Stimulated activated CD4-positive, alpha-beta T cell treated with anti-CD3 and anti-CD28 coated beads, Interleukin-15, amount 100 ng/mL, for 24 hours (primary cell): Measurements from ENCODE around the gene ANAPC2.
A peak's percentile ranks its signal among the peaks of the same experiment; 100 is the strongest.

ENCODE experiments used
- DNase-seq: peaks from one replicate; pipeline ENCODE4 v3.0.0-alpha.2; 2020

Gene ANAPC2

GRCh38 chr9:137172901-137173795 lies 15.2 kb downstream of the ANAPC2 start:
- DNase-seq: no peak

- no peak for DNase-seq
These were observed 17.0 kb downstream of the ANAPC2 start for GRCh38 chr9:137171149-137171900.

DNA sequence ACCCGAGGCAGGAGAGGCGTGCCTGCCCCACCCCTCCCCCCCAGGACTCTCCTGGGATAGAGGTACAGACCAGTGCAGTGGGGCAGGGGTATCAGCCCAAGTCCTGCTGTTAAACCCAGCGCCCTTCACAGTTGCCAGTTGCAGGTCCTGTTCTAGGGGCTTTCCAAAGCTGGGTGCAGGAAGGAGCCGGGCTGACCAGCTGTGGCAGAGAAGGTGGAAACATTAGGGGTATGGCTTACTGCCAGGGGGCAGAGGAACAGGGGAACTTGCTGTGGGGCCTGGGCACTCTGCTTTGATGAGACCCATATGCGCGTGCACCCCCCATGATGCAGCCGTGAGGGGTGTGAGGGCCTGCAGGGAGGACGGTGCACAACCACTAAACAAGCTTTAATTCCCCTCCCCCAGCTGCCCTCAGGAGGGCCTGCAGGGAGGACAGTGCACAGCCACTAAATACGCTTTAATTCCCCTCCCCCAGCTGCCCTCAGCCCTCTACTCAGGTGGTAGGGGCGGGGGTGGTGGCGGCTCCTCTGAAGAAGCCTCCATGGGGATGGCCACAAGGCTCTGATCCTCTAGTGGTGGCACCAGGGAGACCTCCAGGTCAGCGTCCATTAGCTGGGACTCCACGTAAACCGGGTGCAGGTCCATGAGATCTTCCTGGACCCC lies 17.7 kb downstream of the ANAPC2 start:
- DNase-seq: no peak

- DNase-seq: no peak
These were observed 18.4 kb downstream of the ANAPC2 start, which contains the start of gene LRRC26 for GRCh38 chr9:137169896-137170358. LRRC26 (minus strand) TSS chr9:137170051; CDS start chr9:137169943, 108 bp downstream.

DNA sequence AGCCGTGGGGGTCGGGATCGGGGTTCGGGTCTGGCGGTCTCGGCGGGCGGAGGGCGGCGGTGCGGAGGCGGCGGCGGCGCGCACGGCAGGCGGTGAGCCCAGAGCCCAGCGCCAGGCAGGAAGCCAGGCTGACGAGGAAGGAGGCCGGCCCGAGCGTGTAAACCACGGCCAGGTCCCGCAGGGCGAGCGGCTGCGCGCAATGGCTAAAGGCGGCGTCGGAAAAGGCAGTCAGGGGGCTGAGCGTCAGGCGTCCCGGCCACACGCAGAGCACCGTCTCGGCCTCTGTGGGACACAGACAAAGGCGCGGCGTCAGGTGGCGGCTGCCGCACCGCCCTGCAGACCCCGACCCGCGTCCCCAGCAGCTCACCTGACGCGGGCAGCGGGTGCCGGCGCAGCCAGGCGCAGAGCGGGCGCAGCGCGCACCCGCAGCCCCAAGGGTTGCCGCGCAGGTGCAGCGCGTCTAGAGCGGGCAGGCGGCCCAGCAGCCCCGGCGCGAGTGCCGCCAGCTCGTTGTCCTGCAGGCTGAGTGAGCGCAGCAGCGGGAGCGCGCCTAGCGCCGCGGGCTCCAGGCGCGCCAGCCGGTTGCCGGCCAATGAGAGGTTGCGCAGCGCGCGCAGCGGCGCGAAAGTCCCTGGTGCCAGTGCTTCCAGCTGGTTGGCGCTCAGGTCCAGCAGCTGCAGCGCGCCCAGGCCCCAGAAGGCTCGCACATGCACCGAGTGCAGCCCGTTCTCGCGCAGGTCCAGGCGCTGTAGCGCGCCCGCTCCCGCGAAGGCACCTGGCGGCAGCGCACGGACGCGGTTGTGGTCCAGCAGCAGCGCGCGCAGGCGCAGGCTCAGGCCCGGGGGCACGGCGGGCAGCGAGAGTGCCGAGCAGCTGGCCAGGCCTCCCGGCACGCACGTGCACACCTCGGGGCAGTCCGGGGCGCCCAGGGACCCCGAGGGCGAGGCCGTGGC lies 19.2 kb downstream of the ANAPC2 start:
- DNase-seq: peak; percentile 38

DNA sequence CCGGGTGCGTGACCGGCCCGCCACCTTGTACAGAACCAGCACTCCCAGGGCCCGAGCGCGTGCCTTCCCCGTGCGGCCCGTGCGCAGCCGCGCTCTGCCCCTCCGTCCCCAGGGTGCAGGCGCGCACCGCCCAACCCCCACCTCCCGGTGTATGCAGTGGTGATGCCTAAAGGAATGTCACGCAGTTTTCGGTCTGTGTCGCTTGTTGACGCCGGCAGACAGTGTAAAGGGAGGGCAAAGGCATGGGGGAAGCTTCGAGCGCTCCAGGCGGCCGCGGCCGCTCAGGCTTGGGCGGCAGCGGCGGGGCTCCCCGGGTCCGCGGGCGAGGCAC lies 19.8 kb downstream of the ANAPC2 start:
- DNase-seq: peak; percentile 29

- no peak for DNase-seq
These were observed 20.4 kb downstream of the ANAPC2 start for GRCh38 chr9:137167747-137168572.

GRCh38 chr9:137167277-137167746 lies 21.0 kb downstream of the ANAPC2 start:
- no peak for DNase-seq

DNA sequence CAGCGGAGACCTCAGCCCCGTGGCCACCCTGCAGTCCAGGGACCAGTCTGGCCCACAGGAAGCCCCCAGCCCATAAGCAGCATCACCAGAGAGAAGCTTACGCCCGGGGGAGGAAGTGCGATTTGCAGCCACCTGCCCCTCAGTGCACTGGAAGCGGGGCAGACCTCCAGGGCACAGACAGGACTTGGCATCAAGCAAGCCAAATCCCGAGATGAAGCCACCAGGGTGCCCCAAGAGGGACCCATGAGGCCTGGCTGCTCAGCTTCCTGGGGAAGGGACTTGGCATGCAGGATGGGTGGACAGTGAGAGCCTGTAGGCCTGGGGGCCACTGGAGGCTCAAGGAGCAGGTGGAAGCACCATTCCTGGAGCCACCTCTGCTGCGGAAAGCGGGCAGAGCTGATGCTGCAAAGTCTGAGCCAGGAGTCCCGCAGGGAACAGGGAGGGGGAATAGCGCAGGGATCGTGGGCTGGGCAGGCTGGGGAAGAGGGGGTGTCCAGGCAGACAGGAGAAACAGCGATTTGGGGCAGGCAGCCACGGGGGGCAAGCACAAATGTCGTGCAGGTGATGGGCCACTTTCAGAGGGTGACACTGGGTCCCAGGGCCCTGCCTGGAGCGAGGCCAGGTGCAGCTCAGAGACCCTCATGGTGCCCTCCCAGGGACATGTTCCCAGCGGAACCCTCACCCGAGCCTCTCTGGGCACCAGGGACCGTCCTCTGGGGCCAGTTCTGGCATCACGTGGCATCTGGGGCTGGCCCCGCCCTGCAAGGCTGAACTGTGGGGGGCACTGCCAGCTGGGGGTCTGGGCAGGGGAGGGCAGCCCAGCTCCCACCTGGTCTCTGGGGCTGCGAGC lies 21.8 kb downstream of the ANAPC2 start:
- DNase-seq: no peak

- no peak for DNase-seq
These were observed 23.0 kb downstream of the ANAPC2 start for GRCh38 chr9:137165250-137165836.

GRCh38 chr9:137164370-137165249 lies 23.8 kb downstream of the ANAPC2 start:
- DNase-seq: no peak

DNA sequence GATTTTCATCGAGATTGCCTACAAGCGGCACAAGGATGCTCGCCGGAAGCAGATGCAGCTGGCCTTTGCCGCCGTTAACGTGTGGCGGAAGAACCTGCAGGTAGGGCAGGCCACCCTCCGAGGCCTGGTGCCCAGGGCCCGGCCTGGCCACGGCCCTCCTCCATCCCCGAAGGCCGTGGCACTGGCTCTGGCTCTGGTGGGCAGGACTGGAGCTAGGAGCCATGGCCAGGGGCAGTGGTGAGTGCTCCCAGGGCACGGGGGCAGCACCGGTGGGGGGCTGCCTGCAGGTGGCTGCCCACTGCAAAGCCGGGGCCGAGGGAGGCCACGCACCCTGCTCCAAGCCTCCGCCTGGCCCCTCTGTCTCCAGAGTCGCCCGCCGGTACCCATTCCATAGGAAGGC lies 24.6 kb downstream of the ANAPC2 start:
- DNase-seq: no peak

DNA sequence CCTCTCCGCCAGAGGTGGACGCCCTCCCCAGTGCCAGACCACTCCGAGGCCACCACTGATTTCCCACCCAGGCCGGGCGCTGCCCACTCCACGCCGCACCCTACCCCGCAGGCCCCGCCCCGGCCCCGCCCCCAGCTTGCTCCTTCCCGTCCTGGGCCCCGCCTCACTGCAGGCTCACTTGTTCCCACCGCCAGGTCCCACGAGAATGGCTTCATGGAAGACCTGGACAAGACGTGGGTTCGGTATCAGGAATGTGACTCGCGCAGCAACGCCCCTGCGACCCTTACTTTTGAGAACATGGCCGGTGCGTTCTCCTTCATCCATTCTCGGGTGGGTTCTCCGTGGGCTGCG lies 25.0 kb downstream of the ANAPC2 start:
- no peak for DNase-seq

DNA sequence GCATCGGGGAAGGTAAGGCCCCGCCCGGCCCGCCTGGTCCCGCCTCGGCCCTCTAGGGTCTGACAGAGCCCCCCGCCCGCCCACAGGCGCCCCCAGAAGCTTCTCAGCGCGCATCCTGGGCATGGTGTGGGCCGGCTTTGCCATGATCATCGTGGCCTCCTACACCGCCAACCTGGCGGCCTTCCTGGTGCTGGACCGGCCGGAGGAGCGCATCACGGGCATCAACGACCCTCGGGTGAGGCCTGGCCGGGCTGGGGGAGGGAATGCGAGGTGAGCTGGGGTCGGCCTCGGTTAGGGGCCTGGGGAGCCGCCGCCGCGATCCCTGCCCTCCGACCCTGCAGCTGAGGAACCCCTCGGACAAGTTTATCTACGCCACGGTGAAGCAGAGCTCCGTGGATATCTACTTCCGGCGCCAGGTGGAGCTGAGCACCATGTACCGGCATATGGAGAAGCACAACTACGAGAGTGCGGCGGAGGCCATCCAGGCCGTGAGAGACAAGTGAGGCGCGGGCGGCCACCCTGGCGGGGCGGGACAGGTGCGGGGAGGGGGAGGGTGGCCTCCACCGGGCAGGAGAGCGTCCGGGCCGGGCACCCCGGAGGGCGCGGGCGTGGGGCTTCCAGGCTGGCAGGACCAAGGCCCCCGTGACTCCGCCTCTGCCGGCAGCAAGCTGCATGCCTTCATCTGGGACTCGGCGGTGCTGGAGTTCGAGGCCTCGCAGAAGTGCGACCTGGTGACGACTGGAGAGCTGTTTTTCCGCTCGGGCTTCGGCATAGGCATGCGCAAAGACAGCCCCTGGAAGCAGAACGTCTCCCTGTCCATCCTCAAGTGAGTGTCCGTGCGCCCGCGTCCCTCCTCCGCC lies 25.6 kb downstream of the ANAPC2 start:
- no peak for DNase-seq

- DNase-seq: no peak
These were observed 26.5 kb downstream of the ANAPC2 start for GRCh38 chr9:137161558-137162486.

- no peak for DNase-seq
These were observed 27.4 kb downstream of the ANAPC2 start for GRCh38 chr9:137160716-137161557.
